Measurements from ENCODE around the gene PADI4. TPM values are rescaled to one million over a fixed set of nuclear protein-coding genes. Genes with fewer than 3 reads are reported as not detected.
A peak's percentile ranks its signal among the peaks of the same experiment; 100 is the strongest.

PADI4 gene
- total and polyA plus RNA-seq, 2 experiments from 2014 or later: not detected

DNA sequence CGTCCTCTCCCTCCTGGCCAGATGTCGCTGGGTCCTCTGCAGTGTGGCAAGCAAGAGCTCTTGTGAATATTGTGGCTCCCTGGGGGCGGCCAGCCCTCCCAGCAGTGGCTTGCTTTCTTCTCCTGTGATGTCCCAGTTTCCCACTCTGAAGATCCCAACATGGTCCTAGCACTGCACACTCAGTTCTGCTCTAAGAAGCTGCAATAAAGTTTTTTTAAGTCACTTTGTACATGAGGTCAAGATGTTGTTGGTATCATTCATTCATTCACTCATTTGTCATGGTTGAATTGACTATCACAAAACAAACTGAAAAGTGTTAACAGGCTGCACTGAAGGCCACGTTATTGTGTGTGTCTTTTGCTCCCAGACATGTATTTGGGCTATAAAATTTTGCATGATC is 55.8 kb downstream of the PADI4 start:
- DNase-seq (ENCODE audit: low read depth in 1 of 2, low spot score in 1 of 2): no peak
- TF ChIP-seq, protein P1, sequence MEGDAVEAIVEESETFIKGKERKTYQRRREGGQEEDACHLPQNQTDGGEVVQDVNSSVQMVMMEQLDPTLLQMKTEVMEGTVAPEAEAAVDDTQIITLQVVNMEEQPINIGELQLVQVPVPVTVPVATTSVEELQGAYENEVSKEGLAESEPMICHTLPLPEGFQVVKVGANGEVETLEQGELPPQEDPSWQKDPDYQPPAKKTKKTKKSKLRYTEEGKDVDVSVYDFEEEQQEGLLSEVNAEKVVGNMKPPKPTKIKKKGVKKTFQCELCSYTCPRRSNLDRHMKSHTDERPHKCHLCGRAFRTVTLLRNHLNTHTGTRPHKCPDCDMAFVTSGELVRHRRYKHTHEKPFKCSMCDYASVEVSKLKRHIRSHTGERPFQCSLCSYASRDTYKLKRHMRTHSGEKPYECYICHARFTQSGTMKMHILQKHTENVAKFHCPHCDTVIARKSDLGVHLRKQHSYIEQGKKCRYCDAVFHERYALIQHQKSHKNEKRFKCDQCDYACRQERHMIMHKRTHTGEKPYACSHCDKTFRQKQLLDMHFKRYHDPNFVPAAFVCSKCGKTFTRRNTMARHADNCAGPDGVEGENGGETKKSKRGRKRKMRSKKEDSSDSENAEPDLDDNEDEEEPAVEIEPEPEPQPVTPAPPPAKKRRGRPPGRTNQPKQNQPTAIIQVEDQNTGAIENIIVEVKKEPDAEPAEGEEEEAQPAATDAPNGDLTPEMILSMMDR (IDR thresholded peaks at IDR 0.05; ENCODE audit: low read depth, low read length): no peak
- H3K36me3 ChIP-seq: no peaks in the 10 kb centered on the region
- H3K4me1 ChIP-seq (ENCODE audit: low read depth): no peaks in the 10 kb centered on the region
- H3K27me3 ChIP-seq: no peaks in the 10 kb centered on the region
- H3K9me3 ChIP-seq (ENCODE audit: low read depth): no peaks in the 10 kb centered on the region
- no peak overlapping the region for H3K27ac ChIP-seq
- H3K4me3 ChIP-seq: no peak overlapping the region

DNA sequence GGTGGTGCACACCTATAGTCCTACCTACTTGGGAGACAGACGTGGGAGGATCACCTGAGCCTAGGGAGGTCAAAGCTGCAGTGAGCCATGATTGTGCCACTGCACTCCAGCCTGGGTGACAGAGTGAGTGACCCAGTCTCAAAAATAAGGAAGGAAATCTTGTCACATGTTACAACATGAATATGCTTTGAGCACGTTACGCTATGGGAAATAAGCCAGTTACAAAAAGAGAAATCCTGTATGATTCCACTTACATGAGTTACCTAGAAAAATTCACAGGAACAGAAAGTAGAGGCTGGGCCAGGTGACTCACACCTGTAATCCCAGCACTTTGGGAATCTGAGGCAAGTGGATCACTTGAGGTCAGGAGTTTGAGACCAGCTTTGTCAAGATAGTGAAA is 57.3 kb downstream of the PADI4 start:
- TF ChIP-seq, protein P1 (IDR thresholded peaks at IDR 0.05; ENCODE audit: low read depth, low read length): no peak
- Histone ChIP-seq H3K27me3 (no peaks in the 10 kb centered on the region), H3K4me3 (no peak overlapping the region)

DNA sequence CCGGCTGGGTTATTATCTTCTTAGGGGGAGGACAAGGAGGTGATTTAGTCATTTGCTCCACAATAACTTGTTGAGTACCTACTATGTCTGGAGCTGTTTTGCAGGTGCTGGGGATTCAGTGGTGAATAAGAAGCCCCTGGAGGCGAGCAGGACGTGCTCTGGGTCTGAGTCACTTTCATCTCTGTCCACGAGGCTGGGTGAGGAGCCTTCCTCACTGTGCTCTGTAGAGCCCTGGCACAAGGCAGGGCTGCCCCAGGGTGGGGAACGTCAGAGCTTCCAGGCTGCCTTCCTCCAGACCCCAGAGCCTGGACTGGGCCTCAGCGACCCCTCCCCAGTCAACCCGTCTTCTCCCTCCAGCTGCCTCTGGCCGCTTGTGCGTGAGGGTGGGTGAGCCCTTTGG is 61.5 kb downstream of the PADI4 start:
- DNase-seq (ENCODE audit: low read depth in 1 of 2, low spot score in 1 of 2): peak in 1 of 2 donors; percentile 10
- H3K27me3 ChIP-seq: no peaks in the 10 kb centered on the region
- H3K27ac ChIP-seq: no peak overlapping the region
- H3K4me3 ChIP-seq: no peak overlapping the region
- H3K36me3 ChIP-seq: no peaks in the 10 kb centered on the region
- TF ChIP-seq, protein P1 (IDR thresholded peaks at IDR 0.05; ENCODE audit: low read depth, low read length): no peak
- H3K9me3 ChIP-seq (ENCODE audit: low read depth): no peaks in the 10 kb centered on the region
- H3K4me1 ChIP-seq (ENCODE audit: low read depth): no peaks in the 10 kb centered on the region

More for the DNA sequence above, 57.3 kb downstream of the PADI4 start:
- Histone ChIP-seq H3K36me3 (no peaks in the 10 kb centered on the region), H3K27ac (no peak overlapping the region), H3K4me1 (ENCODE audit: low read depth) (no peaks in the 10 kb centered on the region), H3K9me3 (ENCODE audit: low read depth) (no peaks in the 10 kb centered on the region)
- no peak for DNase-seq (ENCODE audit: low read depth in 1 of 2, low spot score in 1 of 2)

DNA sequence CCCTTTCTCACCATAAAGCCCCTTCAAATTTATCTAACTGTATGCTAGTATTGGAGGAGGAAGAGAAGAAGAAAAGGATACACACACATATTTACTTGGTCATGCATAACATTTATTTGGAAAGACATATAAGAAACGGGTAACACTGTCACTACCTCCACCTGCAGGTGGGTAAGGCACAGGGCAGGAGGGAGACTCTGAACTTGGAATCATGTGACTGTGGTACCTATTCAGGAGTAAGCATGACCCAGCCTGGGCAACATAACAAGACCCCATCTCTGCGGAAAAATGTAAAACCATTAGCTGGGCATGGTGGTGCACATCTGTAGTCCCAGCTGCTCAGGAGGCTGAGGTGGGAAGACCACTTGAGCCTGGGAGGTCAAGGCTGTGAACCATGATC is 62.6 kb downstream of the PADI4 start:
- Histone ChIP-seq H3K36me3 (no peaks in the 10 kb centered on the region), H3K27me3 (no peaks in the 10 kb centered on the region), H3K9me3 (ENCODE audit: low read depth) (no peaks in the 10 kb centered on the region), H3K4me3 (no peak overlapping the region), H3K4me1 (ENCODE audit: low read depth) (no peaks in the 10 kb centered on the region), H3K27ac (no peak overlapping the region)
- no peak for DNase-seq (ENCODE audit: low read depth in 1 of 2, low spot score in 1 of 2)
- TF ChIP-seq, protein P1 (IDR thresholded peaks at IDR 0.05; ENCODE audit: low read depth, low read length): no peak

DNA sequence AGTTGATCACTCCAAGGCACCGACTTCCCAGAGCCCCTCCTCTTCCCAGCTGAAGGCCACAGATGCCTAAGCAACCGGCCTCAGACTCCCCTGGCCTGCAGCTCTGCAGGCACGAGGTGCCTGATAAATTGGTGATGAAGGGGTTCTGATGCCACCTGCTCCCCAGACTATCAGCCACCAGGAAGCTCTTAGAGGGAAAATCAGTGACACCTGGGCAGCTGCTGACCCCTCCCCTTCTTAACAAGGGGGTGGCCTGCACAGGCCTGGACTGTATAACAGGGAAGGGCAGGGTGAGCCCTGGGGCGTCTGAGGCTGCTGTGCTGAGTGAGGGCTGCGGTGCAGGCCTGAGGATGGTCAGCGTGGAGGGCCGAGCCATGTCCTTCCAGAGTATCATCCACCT is 63.9 kb downstream of the PADI4 start, which contains the start of gene PADI6:
TSS of gene PADI6 (plus strand) at position 301 of the 400 bp plus-strand sequence. CDS start at position 351, 50 bp downstream.
- TF ChIP-seq, protein P1 (IDR thresholded peaks at IDR 0.05; ENCODE audit: low read depth, low read length): no peak
- no peaks in the 10 kb centered on the region for H3K4me1 ChIP-seq (ENCODE audit: low read depth)
- DNase-seq (ENCODE audit: low read depth in 1 of 2, low spot score in 1 of 2): no peak
- no peak within 1 kb of the TSS for H3K4me3 ChIP-seq
- H3K36me3 ChIP-seq: no peaks in the 10 kb centered on the region
- no peaks in the 10 kb centered on the region for H3K27me3 ChIP-seq
- H3K27ac ChIP-seq: no peak within 1 kb of the TSS
- H3K9me3 ChIP-seq (ENCODE audit: low read depth): no peaks in the 10 kb centered on the region

DNA sequence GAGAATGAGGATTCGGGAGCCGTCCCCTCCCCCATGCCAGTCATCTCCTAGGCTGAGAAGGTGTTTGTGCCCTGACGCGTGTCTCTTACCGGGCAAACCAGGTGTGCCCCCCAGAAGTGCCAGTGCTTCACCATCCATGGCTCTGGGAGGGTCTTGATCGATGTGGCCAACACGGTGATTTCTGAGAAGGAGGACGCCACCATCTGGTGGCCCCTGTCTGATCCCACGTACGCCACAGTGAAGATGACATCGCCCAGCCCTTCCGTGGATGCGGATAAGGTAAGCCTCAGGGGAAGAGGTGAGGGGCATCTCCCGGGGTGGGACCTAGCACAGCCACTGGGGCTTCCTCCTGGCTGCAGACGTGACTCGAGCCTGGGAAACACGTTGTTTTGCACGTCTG is 65.0 kb downstream of the PADI4 start:
- Histone ChIP-seq H3K9me3 (ENCODE audit: low read depth) (no peaks in the 10 kb centered on the region), H3K27me3 (no peaks in the 10 kb centered on the region), H3K36me3 (no peaks in the 10 kb centered on the region), H3K27ac (no peak overlapping the region), H3K4me1 (ENCODE audit: low read depth) (no peaks in the 10 kb centered on the region), H3K4me3 (no peak overlapping the region)
- TF ChIP-seq, protein P1 (IDR thresholded peaks at IDR 0.05; ENCODE audit: low read depth, low read length): no peak
- no peak for DNase-seq (ENCODE audit: low read depth in 1 of 2, low spot score in 1 of 2)

All from cardiac muscle cell (in vitro differentiated cells and primary cell).